ENCODE results near the gene CCDC88C. TPM values are rescaled to one million over a fixed set of nuclear protein-coding genes. Genes with fewer than 3 reads are reported as not detected.

Gene CCDC88C
- total RNA-seq, 1 experiment from 2014 or later = 29.8 TPM

DNA sequence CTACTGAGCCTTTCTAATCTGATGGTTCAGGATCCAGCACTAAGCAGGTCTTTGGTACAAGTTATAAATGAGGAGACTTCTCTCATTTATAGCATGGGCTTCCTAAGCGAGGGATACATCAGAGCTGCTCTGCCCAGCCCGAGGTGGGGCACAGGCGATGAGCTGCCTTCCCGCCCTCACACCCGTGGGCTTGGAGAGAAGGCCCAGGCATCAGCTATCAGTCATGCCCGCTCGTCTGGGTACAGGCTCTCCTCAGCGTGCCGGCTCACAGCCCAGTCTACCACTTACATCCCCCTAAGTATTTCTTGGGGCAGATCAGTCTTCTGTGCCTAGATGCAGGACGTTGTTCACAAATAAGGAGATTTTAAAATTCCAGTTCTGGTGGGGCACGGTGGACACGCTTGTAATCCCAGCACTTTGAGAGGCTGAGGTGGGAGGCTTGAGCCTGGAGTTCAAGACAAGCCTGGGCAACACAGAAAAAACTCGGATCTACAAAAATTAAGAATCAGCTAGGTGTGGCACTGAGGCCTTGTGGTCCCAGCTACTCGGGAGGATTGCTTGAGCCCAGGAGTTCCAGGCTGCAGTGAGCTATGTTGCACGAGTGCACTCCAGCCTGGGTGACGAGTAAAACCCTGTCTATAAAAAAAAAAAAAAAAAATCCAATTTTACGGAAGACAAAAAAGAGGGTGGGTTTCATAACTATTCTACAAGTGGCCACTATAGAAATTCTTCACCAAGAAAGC is 57.0 kb downstream of the CCDC88C start:
- no TSS peak for BruUV-seq (replicated peaks)
- no peak overlapping the region for H3K4me3 ChIP-seq (ENCODE audit: low read depth, low read length)
- Mint-ChIP-seq H3K4me1 (ENCODE audit: low read depth, unreplicated experiment) (no peaks in the 10 kb centered on the region), H3K4me3 (ENCODE audit: unreplicated experiment) (no peak overlapping the region), H3K9me3 (ENCODE audit: unreplicated experiment) (no peaks in the 10 kb centered on the region), H3K36me3 (ENCODE audit: insufficient read depth, unreplicated experiment) (no peaks in the 10 kb centered on the region), H3K27me3 (ENCODE audit: insufficient read depth, unreplicated experiment) (no peaks in the 10 kb centered on the region), H3K27ac (ENCODE audit: unreplicated experiment) (no peak overlapping the region)
- intact Hi-C loops (cut with micrococcal nuclease; ENCODE audit: unreplicated experiment) = loop anchor here (5.0 kb wide), 1 partner anchor 57 kb away; the partner anchor contains the start of gene CCDC88C
- CTCF ChIA-PET = no interaction called here
- POLR2A ChIA-PET = interaction anchor here (0.6 kb wide), 1 partner anchor 23 kb away, joined by 4 read pairs; no protein-coding TSS in a partner anchor
- peaks cover 4% of the 10 kb centered on the region; the same call in 1 of the 2 replicates for H3K4me1 ChIP-seq
- H3K9me3 ChIP-seq = no peaks in the 10 kb centered on the region
- no peaks in the 10 kb centered on the region for H3K36me3 ChIP-seq (ENCODE audit: control insufficient read depth, insufficient read depth, low read length)
- DNase-seq = no peak
- H3K27me3 ChIP-seq (replicated peaks; ENCODE audit: control insufficient read depth, insufficient read depth, low read length) = no peaks in the 10 kb centered on the region
- TF ChIP-seq, protein P1, sequence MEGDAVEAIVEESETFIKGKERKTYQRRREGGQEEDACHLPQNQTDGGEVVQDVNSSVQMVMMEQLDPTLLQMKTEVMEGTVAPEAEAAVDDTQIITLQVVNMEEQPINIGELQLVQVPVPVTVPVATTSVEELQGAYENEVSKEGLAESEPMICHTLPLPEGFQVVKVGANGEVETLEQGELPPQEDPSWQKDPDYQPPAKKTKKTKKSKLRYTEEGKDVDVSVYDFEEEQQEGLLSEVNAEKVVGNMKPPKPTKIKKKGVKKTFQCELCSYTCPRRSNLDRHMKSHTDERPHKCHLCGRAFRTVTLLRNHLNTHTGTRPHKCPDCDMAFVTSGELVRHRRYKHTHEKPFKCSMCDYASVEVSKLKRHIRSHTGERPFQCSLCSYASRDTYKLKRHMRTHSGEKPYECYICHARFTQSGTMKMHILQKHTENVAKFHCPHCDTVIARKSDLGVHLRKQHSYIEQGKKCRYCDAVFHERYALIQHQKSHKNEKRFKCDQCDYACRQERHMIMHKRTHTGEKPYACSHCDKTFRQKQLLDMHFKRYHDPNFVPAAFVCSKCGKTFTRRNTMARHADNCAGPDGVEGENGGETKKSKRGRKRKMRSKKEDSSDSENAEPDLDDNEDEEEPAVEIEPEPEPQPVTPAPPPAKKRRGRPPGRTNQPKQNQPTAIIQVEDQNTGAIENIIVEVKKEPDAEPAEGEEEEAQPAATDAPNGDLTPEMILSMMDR (IDR thresholded peaks at IDR 0.05; ENCODE audit: insufficient read depth in 1 of 2, low read depth in 1 of 2, low read length in 1 of 2, severe bottlenecking in 1 of 2, unreplicated experiment in 1 of 2) = no peak

DNA sequence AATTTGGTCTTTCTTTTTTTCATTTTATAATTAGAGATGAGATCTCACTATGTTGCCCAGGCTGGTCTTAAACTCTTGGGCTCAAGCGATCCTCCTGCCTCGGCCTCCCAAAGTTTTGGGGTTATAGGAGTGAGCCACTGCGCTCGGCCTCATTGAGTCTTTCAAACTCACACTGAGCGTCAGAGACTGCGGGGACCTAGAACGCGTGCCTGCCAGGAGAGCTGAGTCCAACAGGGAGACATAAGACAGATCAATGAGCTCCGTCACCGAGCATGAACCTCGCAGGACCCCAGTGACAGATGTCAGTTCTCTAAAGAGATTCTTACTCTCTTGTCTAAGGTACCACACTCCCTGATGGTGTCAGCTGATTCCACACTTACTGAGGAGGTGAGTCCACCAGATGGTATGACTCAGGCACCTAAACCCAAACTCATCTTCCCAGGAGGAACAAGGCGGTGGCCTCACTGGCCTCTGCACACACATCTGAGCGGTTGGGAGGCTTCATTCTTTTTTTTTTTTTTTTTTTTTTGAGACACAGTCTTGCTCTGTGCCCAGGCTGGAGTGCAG is 58.9 kb downstream of the CCDC88C start:
- H3K4me3 Mint-ChIP-seq (ENCODE audit: unreplicated experiment) = no peak overlapping the region
- BruUV-seq (replicated peaks) = no TSS peak
- intact Hi-C loops (cut with micrococcal nuclease; ENCODE audit: unreplicated experiment) = no loop called here
- H3K27me3 ChIP-seq (replicated peaks; ENCODE audit: control insufficient read depth, insufficient read depth, low read length) = no peaks in the 10 kb centered on the region
- ChIA-PET CTCF (no interaction called here), POLR2A (no interaction called here)
- no peaks in the 10 kb centered on the region for H3K9me3 Mint-ChIP-seq (ENCODE audit: unreplicated experiment)
- H3K9me3 ChIP-seq = no peaks in the 10 kb centered on the region
- H3K36me3 ChIP-seq (ENCODE audit: control insufficient read depth, insufficient read depth, low read length) = no peaks in the 10 kb centered on the region
- peaks cover 4% of the 10 kb centered on the region; the same call in 1 of the 2 replicates for H3K4me1 ChIP-seq
- peaks cover 7% of the 10 kb centered on the region for H3K36me3 Mint-ChIP-seq (ENCODE audit: insufficient read depth, unreplicated experiment)
- H3K27ac Mint-ChIP-seq (ENCODE audit: unreplicated experiment) = no peak overlapping the region
- H3K4me3 ChIP-seq (ENCODE audit: low read depth, low read length) = no peak overlapping the region
- no peaks in the 10 kb centered on the region for H3K4me1 Mint-ChIP-seq (ENCODE audit: low read depth, unreplicated experiment)
- TF ChIP-seq, protein P1 (IDR thresholded peaks at IDR 0.05; ENCODE audit: insufficient read depth in 1 of 2, low read depth in 1 of 2, low read length in 1 of 2, severe bottlenecking in 1 of 2, unreplicated experiment in 1 of 2) = no peak
- DNase-seq = no peak
- no peaks in the 10 kb centered on the region for H3K27me3 Mint-ChIP-seq (ENCODE audit: insufficient read depth, unreplicated experiment)

DNA sequence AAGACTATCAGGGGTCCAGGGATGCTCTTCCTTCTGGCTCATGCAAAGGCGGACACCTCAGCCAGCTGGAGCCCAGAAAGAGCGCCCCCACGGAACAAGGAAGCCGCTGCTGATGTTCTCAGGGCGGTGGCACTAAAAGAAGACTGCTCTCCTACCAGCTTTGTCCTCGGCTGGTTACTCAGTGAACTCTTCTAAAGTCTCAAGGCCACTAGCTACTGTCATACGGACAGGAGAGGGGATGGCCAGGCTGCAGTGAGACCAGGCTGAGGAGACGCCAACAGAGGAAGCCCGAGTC is 59.6 kb downstream of the CCDC88C start:
- DNase-seq = no peak
- POLR2A ChIA-PET = no interaction called here

More for the DNA sequence above, 59.6 kb downstream of the CCDC88C start:
- Histone ChIP-seq H3K27me3 (replicated peaks; ENCODE audit: control insufficient read depth, insufficient read depth, low read length) (no peaks in the 10 kb centered on the region), H3K4me3 (ENCODE audit: low read depth, low read length) (no peak overlapping the region), H3K36me3 (ENCODE audit: control insufficient read depth, insufficient read depth, low read length) (no peaks in the 10 kb centered on the region), H3K9me3 (no peaks in the 10 kb centered on the region), H3K4me1 (peaks cover 4% of the 10 kb centered on the region; the same call in 1 of the 2 replicates)
- Mint-ChIP-seq H3K9me3 (ENCODE audit: unreplicated experiment) (no peaks in the 10 kb centered on the region), H3K36me3 (ENCODE audit: insufficient read depth, unreplicated experiment) (peaks cover 7% of the 10 kb centered on the region), H3K27me3 (ENCODE audit: insufficient read depth, unreplicated experiment) (no peaks in the 10 kb centered on the region), H3K4me3 (ENCODE audit: unreplicated experiment) (no peak overlapping the region), H3K4me1 (ENCODE audit: low read depth, unreplicated experiment) (no peaks in the 10 kb centered on the region), H3K27ac (ENCODE audit: unreplicated experiment) (no peak overlapping the region)
- CTCF ChIA-PET = no interaction called here
- BruUV-seq (replicated peaks) = no TSS peak
- intact Hi-C loops (cut with micrococcal nuclease; ENCODE audit: unreplicated experiment) = no loop called here
- TF ChIP-seq, protein P1 (IDR thresholded peaks at IDR 0.05; ENCODE audit: insufficient read depth in 1 of 2, low read depth in 1 of 2, low read length in 1 of 2, severe bottlenecking in 1 of 2, unreplicated experiment in 1 of 2) = no peak
